ENCODE measurements around the gene MEI1. TPM values are rescaled to one million over a fixed set of nuclear protein-coding genes. Genes with fewer than 3 reads are reported as not detected.

The MEI1 gene
- total RNA-seq, 1 experiment from 2014 or later, result 0.35 TPM

DNA sequence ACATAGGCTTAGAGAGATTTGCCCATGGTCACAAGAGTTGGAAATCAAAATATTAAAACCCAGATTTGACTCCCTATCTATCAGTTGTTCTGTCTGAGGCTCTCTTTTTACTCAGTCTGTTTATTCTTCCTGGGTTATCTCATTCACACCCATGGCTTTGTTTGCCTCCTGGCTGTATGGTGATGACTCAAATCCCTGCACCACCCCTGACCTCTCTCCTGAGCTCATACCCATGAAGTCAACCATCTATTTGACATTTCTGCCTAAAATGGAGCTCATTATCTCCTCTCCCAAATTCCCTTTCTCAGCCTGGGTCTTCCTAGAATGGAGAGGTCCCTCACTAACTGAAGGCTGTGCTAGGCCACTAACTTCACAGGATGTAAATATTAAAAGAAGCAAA, 73.3 kb downstream of the MEI1 start (continued):
- TF ChIP-seq SMAD4 (CRISPR knock-in tag; IDR thresholded peaks at IDR 0.05), result no peak
- TF ChIP-seq, protein P1, sequence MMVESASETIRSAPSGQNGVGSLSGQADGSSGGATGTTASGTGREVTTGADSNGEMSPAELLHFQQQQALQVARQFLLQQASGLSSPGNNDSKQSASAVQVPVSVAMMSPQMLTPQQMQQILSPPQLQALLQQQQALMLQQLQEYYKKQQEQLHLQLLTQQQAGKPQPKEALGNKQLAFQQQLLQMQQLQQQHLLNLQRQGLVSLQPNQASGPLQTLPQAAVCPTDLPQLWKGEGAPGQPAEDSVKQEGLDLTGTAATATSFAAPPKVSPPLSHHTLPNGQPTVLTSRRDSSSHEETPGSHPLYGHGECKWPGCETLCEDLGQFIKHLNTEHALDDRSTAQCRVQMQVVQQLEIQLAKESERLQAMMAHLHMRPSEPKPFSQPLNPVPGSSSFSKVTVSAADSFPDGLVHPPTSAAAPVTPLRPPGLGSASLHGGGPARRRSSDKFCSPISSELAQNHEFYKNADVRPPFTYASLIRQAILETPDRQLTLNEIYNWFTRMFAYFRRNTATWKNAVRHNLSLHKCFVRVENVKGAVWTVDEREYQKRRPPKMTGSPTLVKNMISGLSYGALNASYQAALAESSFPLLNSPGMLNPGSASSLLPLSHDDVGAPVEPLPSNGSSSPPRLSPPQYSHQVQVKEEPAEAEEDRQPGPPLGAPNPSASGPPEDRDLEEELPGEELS (CRISPR knock-in tag; IDR thresholded peaks at IDR 0.05), result no peak
- TF ChIP-seq, protein P2, sequence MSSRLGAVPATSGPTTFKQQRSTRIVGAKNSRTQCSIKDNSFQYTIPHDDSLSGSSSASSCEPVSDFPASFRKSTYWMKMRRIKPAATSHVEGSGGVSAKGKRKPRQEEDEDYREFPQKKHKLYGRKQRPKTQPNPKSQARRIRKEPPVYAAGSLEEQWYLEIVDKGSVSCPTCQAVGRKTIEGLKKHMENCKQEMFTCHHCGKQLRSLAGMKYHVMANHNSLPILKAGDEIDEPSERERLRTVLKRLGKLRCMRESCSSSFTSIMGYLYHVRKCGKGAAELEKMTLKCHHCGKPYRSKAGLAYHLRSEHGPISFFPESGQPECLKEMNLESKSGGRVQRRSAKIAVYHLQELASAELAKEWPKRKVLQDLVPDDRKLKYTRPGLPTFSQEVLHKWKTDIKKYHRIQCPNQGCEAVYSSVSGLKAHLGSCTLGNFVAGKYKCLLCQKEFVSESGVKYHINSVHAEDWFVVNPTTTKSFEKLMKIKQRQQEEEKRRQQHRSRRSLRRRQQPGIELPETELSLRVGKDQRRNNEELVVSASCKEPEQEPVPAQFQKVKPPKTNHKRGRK (CRISPR knock-in tag; IDR thresholded peaks at IDR 0.05; ENCODE audit: borderline replicate concordance), result no peak

DNA sequence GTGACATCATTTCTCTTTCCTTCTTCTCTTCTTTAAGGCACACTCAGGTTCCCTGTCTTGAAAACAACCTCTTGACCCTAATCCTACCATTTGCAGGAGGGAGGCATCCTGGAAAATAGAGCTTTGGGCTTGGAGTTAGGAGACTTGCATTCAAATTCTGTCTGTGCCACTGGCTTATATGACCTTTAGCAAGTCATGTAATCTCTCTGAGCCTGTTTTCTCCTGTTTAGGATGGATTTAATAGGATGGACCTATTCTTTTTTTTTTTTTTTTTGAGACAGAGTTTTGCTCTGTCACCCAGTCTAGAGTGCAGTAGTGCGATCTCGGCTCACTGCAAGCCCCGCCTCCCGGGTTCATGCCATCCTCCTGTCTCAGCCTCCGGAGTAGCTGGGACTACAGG, 76.0 kb downstream of the MEI1 start:
- H3K9me3 Mint-ChIP-seq, result no peaks in the 10 kb centered on the region
- H3K27ac Mint-ChIP-seq, result no peak overlapping the region
- peaks cover 3% of the 10 kb centered on the region; the same call in 1 of the 2 replicates for H3K4me1 Mint-ChIP-seq
- H3K27me3 Mint-ChIP-seq (ENCODE audit: low read depth), result peaks cover 4% of the 10 kb centered on the region
- CTCF ChIA-PET, result interaction anchor here (1.1 to 3.1 kb wide), 4 partner anchors 12 to 150 kb away, joined by 4 to 14 read pairs (median 6); no protein-coding TSS in a partner anchor
- DNase-seq (ENCODE audit: low spot score) (no peak), ATAC-seq (no peak)
- POLR2A ChIA-PET, result interaction anchor here (0.6 kb wide), 2 partner anchors 58 to 175 kb away, joined by 3 to 4 read pairs; no protein-coding TSS in a partner anchor
- no peaks in the 10 kb centered on the region for H3K36me3 Mint-ChIP-seq
- no peak overlapping the region for H3K4me3 Mint-ChIP-seq
- TF ChIP-seq, protein P3, sequence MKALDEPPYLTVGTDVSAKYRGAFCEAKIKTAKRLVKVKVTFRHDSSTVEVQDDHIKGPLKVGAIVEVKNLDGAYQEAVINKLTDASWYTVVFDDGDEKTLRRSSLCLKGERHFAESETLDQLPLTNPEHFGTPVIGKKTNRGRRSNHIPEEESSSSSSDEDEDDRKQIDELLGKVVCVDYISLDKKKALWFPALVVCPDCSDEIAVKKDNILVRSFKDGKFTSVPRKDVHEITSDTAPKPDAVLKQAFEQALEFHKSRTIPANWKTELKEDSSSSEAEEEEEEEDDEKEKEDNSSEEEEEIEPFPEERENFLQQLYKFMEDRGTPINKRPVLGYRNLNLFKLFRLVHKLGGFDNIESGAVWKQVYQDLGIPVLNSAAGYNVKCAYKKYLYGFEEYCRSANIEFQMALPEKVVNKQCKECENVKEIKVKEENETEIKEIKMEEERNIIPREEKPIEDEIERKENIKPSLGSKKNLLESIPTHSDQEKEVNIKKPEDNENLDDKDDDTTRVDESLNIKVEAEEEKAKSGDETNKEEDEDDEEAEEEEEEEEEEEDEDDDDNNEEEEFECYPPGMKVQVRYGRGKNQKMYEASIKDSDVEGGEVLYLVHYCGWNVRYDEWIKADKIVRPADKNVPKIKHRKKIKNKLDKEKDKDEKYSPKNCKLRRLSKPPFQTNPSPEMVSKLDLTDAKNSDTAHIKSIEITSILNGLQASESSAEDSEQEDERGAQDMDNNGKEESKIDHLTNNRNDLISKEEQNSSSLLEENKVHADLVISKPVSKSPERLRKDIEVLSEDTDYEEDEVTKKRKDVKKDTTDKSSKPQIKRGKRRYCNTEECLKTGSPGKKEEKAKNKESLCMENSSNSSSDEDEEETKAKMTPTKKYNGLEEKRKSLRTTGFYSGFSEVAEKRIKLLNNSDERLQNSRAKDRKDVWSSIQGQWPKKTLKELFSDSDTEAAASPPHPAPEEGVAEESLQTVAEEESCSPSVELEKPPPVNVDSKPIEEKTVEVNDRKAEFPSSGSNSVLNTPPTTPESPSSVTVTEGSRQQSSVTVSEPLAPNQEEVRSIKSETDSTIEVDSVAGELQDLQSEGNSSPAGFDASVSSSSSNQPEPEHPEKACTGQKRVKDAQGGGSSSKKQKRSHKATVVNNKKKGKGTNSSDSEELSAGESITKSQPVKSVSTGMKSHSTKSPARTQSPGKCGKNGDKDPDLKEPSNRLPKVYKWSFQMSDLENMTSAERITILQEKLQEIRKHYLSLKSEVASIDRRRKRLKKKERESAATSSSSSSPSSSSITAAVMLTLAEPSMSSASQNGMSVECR (CRISPR knock-in tag; IDR thresholded peaks at IDR 0.05; ENCODE audit: borderline replicate concordance), result no peak

DNA sequence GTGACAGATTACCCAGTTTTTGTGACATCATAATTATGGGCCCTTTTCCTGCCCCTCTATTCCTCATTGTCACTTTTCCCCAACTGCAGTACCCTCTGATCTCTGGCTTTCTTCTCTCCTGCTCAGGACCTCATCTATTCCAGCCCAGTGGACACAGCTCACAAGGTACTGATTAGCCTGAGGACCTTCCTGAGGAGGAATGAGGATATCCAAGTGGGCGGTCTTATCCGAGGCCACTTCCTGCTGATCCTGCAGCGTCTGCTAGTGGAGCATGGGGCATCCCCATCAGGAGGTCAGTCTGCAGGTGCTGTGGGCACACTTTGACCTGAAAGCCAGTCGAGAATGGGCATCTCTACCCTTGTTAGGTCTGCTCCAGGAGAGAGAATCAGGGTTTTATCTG, 76.7 kb downstream of the MEI1 start:
- no peak overlapping the region for H3K27ac Mint-ChIP-seq
- H3K27me3 Mint-ChIP-seq (ENCODE audit: low read depth), result peaks cover 4% of the 10 kb centered on the region
- H3K4me1 Mint-ChIP-seq, result peaks cover 7% of the 10 kb centered on the region
- H3K36me3 Mint-ChIP-seq, result no peaks in the 10 kb centered on the region
- no peak overlapping the region for H3K4me3 Mint-ChIP-seq
- DNase-seq (ENCODE audit: low spot score) (no peak), ATAC-seq (no peak)
- ChIA-PET POLR2A (no interaction called here), CTCF (interaction anchor here (0.5 to 3.1 kb wide), 4 partner anchors 13 to 150 kb away, joined by 3 to 14 read pairs (median 5); no protein-coding TSS in a partner anchor)
- no peaks in the 10 kb centered on the region for H3K9me3 Mint-ChIP-seq
- TF ChIP-seq ETV6 (CRISPR knock-in tag; IDR thresholded peaks at IDR 0.05), result no peak
- no peak for TF ChIP-seq ZNF232 (CRISPR knock-in tag; IDR thresholded peaks at IDR 0.05)
- TF ChIP-seq, protein P4, sequence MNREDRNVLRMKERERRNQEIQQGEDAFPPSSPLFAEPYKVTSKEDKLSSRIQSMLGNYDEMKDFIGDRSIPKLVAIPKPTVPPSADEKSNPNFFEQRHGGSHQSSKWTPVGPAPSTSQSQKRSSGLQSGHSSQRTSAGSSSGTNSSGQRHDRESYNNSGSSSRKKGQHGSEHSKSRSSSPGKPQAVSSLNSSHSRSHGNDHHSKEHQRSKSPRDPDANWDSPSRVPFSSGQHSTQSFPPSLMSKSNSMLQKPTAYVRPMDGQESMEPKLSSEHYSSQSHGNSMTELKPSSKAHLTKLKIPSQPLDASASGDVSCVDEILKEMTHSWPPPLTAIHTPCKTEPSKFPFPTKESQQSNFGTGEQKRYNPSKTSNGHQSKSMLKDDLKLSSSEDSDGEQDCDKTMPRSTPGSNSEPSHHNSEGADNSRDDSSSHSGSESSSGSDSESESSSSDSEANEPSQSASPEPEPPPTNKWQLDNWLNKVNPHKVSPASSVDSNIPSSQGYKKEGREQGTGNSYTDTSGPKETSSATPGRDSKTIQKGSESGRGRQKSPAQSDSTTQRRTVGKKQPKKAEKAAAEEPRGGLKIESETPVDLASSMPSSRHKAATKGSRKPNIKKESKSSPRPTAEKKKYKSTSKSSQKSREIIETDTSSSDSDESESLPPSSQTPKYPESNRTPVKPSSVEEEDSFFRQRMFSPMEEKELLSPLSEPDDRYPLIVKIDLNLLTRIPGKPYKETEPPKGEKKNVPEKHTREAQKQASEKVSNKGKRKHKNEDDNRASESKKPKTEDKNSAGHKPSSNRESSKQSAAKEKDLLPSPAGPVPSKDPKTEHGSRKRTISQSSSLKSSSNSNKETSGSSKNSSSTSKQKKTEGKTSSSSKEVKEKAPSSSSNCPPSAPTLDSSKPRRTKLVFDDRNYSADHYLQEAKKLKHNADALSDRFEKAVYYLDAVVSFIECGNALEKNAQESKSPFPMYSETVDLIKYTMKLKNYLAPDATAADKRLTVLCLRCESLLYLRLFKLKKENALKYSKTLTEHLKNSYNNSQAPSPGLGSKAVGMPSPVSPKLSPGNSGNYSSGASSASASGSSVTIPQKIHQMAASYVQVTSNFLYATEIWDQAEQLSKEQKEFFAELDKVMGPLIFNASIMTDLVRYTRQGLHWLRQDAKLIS (CRISPR knock-in tag; IDR thresholded peaks at IDR 0.05; ENCODE audit: borderline replicate concordance), result no peak
- TF ChIP-seq NFATC4 (CRISPR knock-in tag; IDR thresholded peaks at IDR 0.05), result no peak
- TF ChIP-seq TP53 (CRISPR knock-in tag; IDR thresholded peaks at IDR 0.05), result no peak
- no peak for TF ChIP-seq ZNF121 (CRISPR knock-in tag; IDR thresholded peaks at IDR 0.05)
- no peak for TF ChIP-seq SMAD3 (CRISPR knock-in tag; IDR thresholded peaks at IDR 0.05; ENCODE audit: borderline replicate concordance)
- no peak for TF ChIP-seq MYBL2 (CRISPR knock-in tag; IDR thresholded peaks at IDR 0.05)
- TF ChIP-seq TEAD1 (CRISPR knock-in tag; IDR thresholded peaks at IDR 0.05), result no peak
- TF ChIP-seq, protein P5, sequence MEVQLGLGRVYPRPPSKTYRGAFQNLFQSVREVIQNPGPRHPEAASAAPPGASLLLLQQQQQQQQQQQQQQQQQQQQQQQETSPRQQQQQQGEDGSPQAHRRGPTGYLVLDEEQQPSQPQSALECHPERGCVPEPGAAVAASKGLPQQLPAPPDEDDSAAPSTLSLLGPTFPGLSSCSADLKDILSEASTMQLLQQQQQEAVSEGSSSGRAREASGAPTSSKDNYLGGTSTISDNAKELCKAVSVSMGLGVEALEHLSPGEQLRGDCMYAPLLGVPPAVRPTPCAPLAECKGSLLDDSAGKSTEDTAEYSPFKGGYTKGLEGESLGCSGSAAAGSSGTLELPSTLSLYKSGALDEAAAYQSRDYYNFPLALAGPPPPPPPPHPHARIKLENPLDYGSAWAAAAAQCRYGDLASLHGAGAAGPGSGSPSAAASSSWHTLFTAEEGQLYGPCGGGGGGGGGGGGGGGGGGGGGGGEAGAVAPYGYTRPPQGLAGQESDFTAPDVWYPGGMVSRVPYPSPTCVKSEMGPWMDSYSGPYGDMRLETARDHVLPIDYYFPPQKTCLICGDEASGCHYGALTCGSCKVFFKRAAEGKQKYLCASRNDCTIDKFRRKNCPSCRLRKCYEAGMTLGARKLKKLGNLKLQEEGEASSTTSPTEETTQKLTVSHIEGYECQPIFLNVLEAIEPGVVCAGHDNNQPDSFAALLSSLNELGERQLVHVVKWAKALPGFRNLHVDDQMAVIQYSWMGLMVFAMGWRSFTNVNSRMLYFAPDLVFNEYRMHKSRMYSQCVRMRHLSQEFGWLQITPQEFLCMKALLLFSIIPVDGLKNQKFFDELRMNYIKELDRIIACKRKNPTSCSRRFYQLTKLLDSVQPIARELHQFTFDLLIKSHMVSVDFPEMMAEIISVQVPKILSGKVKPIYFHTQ (CRISPR knock-in tag; IDR thresholded peaks at IDR 0.05), result no peak
- TF ChIP-seq PRRX2 (CRISPR knock-in tag; IDR thresholded peaks at IDR 0.05), result no peak
- TF ChIP-seq, protein P6, sequence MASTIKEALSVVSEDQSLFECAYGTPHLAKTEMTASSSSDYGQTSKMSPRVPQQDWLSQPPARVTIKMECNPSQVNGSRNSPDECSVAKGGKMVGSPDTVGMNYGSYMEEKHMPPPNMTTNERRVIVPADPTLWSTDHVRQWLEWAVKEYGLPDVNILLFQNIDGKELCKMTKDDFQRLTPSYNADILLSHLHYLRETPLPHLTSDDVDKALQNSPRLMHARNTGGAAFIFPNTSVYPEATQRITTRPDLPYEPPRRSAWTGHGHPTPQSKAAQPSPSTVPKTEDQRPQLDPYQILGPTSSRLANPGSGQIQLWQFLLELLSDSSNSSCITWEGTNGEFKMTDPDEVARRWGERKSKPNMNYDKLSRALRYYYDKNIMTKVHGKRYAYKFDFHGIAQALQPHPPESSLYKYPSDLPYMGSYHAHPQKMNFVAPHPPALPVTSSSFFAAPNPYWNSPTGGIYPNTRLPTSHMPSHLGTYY (CRISPR knock-in tag; IDR thresholded peaks at IDR 0.05), result no peak
- no peak for TF ChIP-seq JAZF1 (CRISPR knock-in tag; IDR thresholded peaks at IDR 0.05)
- TF ChIP-seq CREM (CRISPR knock-in tag; IDR thresholded peaks at IDR 0.05), result no peak

Measured in WTC11 (cell line).